Stimulated activated CD4-positive, alpha-beta T cell treated with anti-CD3 and anti-CD28 coated beads, TNF-alpha, amount 100 ng/mL, for 24 hours (primary cell): ENCODE data around the gene RPS6KL1.
"Not testable (repeated sequence)": the region's sequence is repeated elsewhere in the genome, so short reads cannot be mapped to it uniquely, and the experiment has no call there.

Experiments
- DNase-seq, 3 experiments: peaks; one replicate each; pipeline ENCODE4 v3.0.0-alpha.2; 2020; ENCODE audit warnings: low read depth in 3 of 3

RPS6KL1 gene

GRCh38 chr14:74937171-74937570, 14.1 kb upstream of the RPS6KL1 start:
- no peak for DNase-seq

GRCh38 chr14:74936731-74937130, 13.7 kb upstream of the RPS6KL1 start:
- DNase-seq = no peak

- no peak for DNase-seq
Measured at GRCh38 chr14:74936151-74936550, 13.1 kb upstream of the RPS6KL1 start.

- DNase-seq = no peak
Measured at GRCh38 chr14:74935360-74935680, 12.3 kb upstream of the RPS6KL1 start.

GRCh38 chr14:74934476-74935359, 11.7 kb upstream of the RPS6KL1 start:
- no peak for DNase-seq

- DNase-seq = no peak
Measured at GRCh38 chr14:74934041-74934440, 11.0 kb upstream of the RPS6KL1 start.

GRCh38 chr14:74932936-74933335, 9.9 kb upstream of the RPS6KL1 start:
- DNase-seq = not testable (repeated sequence)

GRCh38 chr14:74932401-74932901, 9.4 kb upstream of the RPS6KL1 start:
- no peak for DNase-seq

GRCh38 chr14:74931744-74932143, 8.7 kb upstream of the RPS6KL1 start:
- DNase-seq = not testable (repeated sequence)

- no peak for DNase-seq
Measured at GRCh38 chr14:74929242-74929641, 6.2 kb upstream of the RPS6KL1 start.

- DNase-seq = no peak
Measured at GRCh38 chr14:74927225-74927624, 4.2 kb upstream of the RPS6KL1 start.

GRCh38 chr14:74924061-74924460, 1.0 kb upstream of the RPS6KL1 start:
- no peak for DNase-seq

- DNase-seq = no peak
Measured at GRCh38 chr14:74921987-74922751, 891 bp downstream of the RPS6KL1 start.

- DNase-seq = no peak
Measured at GRCh38 chr14:74921053-74921620, 1.9 kb downstream of the RPS6KL1 start.

- DNase-seq = no peak
Measured at GRCh38 chr14:74920281-74920680, 2.8 kb downstream of the RPS6KL1 start.

GRCh38 chr14:74919421-74920165, 3.5 kb downstream of the RPS6KL1 start:
- DNase-seq = no peak

- DNase-seq = no peak
Measured at GRCh38 chr14:74918380-74918779, 4.7 kb downstream of the RPS6KL1 start.

- DNase-seq = no peak
Measured at GRCh38 chr14:74917646-74918081, 5.4 kb downstream of the RPS6KL1 start.

GRCh38 chr14:74917178-74917543, 5.9 kb downstream of the RPS6KL1 start:
- no peak for DNase-seq

GRCh38 chr14:74915826-74916225, 7.2 kb downstream of the RPS6KL1 start:
- DNase-seq = no peak

GRCh38 chr14:74915426-74915825, 7.6 kb downstream of the RPS6KL1 start:
- DNase-seq = no peak
